ENCODE results near the gene ISOC1. TPM values are rescaled to one million over a fixed set of nuclear protein-coding genes. Genes with fewer than 3 reads are reported as not detected.

ISOC1 gene
- polyA plus RNA-seq, 1 donor (not counting 4 experiments of a cell fraction or from before 2014, with no cell fraction given) = 26.4 TPM

DNA sequence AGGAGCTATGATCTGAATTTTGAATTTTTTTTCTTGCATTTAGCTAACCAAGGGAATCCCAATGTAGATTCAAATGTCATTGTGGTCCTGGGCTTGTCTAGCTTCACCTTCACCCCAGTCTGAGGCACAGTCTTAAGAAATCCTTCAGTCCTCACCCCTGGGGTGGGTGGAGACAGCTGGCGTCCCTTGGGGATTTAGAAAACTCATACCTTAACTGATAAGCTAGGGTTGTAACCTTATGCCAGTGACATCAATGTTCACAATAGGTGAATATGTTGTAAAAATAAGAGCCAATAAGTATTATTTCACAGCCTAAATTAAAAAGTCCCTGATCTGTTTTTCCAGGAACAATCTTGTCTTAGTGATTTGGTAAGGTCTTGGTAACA, 4.6 kb downstream of the ISOC1 start:
- dilution Hi-C loops (cut with MboI; ENCODE audit: extremely low pct_ligation_motif_present, low sequenced_read_pairs) = no loop called here
- no peaks in the 10 kb centered on the region for H3K9me3 ChIP-seq (ENCODE audit: control insufficient read depth, low read depth, low read length)
- H2AFZ ChIP-seq (ENCODE audit: control insufficient read depth, low read length) = no peak overlapping the region
- no peak overlapping the region for H3K9ac ChIP-seq (ENCODE audit: control insufficient read depth, extremely low read depth, insufficient read depth, low read length)
- H3K27ac ChIP-seq (ENCODE audit: control insufficient read depth, insufficient read depth, low read length) = no peak overlapping the region
- H3K79me2 ChIP-seq (ENCODE audit: control insufficient read depth, insufficient read depth, low read length) = peaks cover 24% of the 10 kb centered on the region
- FAIRE-seq (no peak), DNase-seq (ENCODE audit: low read depth, low spot score) (no peak)
- no peaks in the 10 kb centered on the region for H4K20me1 ChIP-seq (ENCODE audit: control insufficient read depth, extremely low read depth, insufficient read depth, low read length)
- no peaks in the 10 kb centered on the region for H3K9me1 ChIP-seq (ENCODE audit: control insufficient read depth, extremely low read depth, insufficient read depth, low read length)
- TF ChIP-seq, protein P1, sequence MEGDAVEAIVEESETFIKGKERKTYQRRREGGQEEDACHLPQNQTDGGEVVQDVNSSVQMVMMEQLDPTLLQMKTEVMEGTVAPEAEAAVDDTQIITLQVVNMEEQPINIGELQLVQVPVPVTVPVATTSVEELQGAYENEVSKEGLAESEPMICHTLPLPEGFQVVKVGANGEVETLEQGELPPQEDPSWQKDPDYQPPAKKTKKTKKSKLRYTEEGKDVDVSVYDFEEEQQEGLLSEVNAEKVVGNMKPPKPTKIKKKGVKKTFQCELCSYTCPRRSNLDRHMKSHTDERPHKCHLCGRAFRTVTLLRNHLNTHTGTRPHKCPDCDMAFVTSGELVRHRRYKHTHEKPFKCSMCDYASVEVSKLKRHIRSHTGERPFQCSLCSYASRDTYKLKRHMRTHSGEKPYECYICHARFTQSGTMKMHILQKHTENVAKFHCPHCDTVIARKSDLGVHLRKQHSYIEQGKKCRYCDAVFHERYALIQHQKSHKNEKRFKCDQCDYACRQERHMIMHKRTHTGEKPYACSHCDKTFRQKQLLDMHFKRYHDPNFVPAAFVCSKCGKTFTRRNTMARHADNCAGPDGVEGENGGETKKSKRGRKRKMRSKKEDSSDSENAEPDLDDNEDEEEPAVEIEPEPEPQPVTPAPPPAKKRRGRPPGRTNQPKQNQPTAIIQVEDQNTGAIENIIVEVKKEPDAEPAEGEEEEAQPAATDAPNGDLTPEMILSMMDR (optimal IDR thresholded peaks at IDR 0.05 in 1 of 3, IDR thresholded peaks at IDR 0.05 in 1 of 3, conservative IDR thresholded peaks at IDR 0.05 in 1 of 3; ENCODE audit: extremely low read depth in 1 of 3, insufficient read depth in 2 of 3, low read length in 3 of 3) = no peak
- TF ChIP-seq EZH2 (IDR thresholded peaks at IDR 0.05; ENCODE audit: low read length) = no peak
- no peak overlapping the region for H3K4me3 ChIP-seq (ENCODE audit: control insufficient read depth in 2 of 3, extremely low read depth in 1 of 3, insufficient read depth in 2 of 3, low read depth in 1 of 3, low read length in 3 of 3)
- H3K4me2 ChIP-seq (ENCODE audit: control insufficient read depth, extremely low read depth, insufficient read depth, low read depth, low read length) = peak overlapping the region; percentile 98
- H3K4me1 ChIP-seq (ENCODE audit: control insufficient read depth, extremely low read depth, insufficient read depth, low read length) = peaks cover 31% of the 10 kb centered on the region
- no peaks in the 10 kb centered on the region for H3K27me3 ChIP-seq (ENCODE audit: control insufficient read depth, extremely low read depth, insufficient read depth, low read length)
- no peaks in the 10 kb centered on the region for H3K36me3 ChIP-seq (ENCODE audit: control insufficient read depth in 2 of 2, extremely low read depth in 1 of 2, insufficient read depth in 2 of 2, low read length in 2 of 2)

DNA sequence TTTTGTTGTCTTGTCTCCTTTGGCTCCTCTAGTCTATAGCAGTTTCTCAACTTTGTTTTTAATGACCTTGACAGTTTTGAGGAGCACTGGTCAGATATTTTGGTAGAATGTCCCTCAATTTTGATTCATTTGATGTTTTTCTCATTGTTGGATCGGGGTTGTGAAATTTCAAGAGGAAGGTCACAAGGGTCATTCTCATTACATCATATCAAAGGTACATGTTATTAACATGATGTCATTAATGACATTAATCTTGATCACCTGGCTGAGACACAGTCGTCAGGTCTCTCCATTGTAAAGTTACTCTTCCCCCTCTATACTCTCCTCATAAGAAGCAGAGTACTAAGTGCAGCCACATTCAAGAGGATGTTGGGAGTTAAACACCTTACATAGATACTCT, 7.2 kb downstream of the ISOC1 start:
- Histone ChIP-seq H3K27me3 (ENCODE audit: control insufficient read depth, extremely low read depth, insufficient read depth, low read length) (no peaks in the 10 kb centered on the region), H3K36me3 (ENCODE audit: control insufficient read depth in 2 of 2, extremely low read depth in 1 of 2, insufficient read depth in 2 of 2, low read length in 2 of 2) (peaks cover 0 to 2% of the 10 kb centered on the region in 2 experiments), H3K9me3 (ENCODE audit: control insufficient read depth, low read depth, low read length) (no peaks in the 10 kb centered on the region), H3K4me2 (ENCODE audit: control insufficient read depth, extremely low read depth, insufficient read depth, low read depth, low read length) (no peak overlapping the region), H4K20me1 (ENCODE audit: control insufficient read depth, extremely low read depth, insufficient read depth, low read length) (no peaks in the 10 kb centered on the region), H3K9me1 (ENCODE audit: control insufficient read depth, extremely low read depth, insufficient read depth, low read length) (no peaks in the 10 kb centered on the region), H3K4me1 (ENCODE audit: control insufficient read depth, extremely low read depth, insufficient read depth, low read length) (peaks cover 24% of the 10 kb centered on the region), H3K9ac (ENCODE audit: control insufficient read depth, extremely low read depth, insufficient read depth, low read length) (no peak overlapping the region), H3K79me2 (ENCODE audit: control insufficient read depth, insufficient read depth, low read length) (peaks cover 19% of the 10 kb centered on the region), H3K4me3 (ENCODE audit: control insufficient read depth in 2 of 3, extremely low read depth in 1 of 3, insufficient read depth in 2 of 3, low read depth in 1 of 3, low read length in 3 of 3) (no peak overlapping the region), H2AFZ (ENCODE audit: control insufficient read depth, low read length) (no peak overlapping the region), H3K27ac (ENCODE audit: control insufficient read depth, insufficient read depth, low read length) (no peak overlapping the region)
- DNase-seq (ENCODE audit: low read depth, low spot score) (no peak), FAIRE-seq (no peak)
- TF ChIP-seq, protein P1 (optimal IDR thresholded peaks at IDR 0.05 in 1 of 3, IDR thresholded peaks at IDR 0.05 in 1 of 3, conservative IDR thresholded peaks at IDR 0.05 in 1 of 3; ENCODE audit: extremely low read depth in 1 of 3, insufficient read depth in 2 of 3, low read length in 3 of 3) = no peak
- no peak for TF ChIP-seq EZH2 (IDR thresholded peaks at IDR 0.05; ENCODE audit: low read length)
- dilution Hi-C loops (cut with MboI; ENCODE audit: extremely low pct_ligation_motif_present, low sequenced_read_pairs) = no loop called here
